Measurements from ENCODE around the gene PRR5.
"Not testable (repeated sequence)": the region's sequence is repeated elsewhere in the genome, so short reads cannot be mapped to it uniquely, and the experiment has no call there.

Gene PRR5

DNA sequence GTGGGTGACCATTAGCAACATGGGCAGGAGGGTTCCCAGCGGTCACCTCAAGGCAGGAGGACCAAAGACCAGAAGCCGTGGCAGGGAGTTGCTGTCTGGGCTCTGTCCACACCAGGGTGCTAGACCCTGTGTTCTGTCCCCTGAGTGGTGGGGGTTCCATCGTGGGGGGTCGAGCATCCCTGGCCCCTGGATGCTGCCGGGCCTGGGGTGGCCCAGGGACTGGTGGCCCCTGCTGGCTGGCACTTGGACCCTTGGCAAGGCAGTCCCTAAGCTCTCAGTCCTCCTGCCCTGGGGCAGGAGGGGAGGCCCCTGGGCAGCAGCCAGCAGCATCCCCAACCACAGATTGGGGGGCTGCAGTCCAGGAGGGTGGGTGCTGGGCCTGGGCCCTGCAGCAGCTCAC, 37.0 kb downstream of the PRR5 start:
- TF ChIP-seq CTCF (IDR thresholded peaks at IDR 0.05; ENCODE audit: control insufficient read depth, extremely low read depth, insufficient read depth), result no peak
- no peak for DNase-seq (ENCODE audit: low read depth)
- H3K4me3 ChIP-seq (ENCODE audit: low read depth, low read length), result no peak overlapping the region

- not testable (repeated sequence) for DNase-seq (ENCODE audit: low read depth); H3K4me3 ChIP-seq (ENCODE audit: low read depth, low read length)
These were observed 37.7 kb downstream of the PRR5 start for GRCh38 chr22:44739666-44740065.

DNA sequence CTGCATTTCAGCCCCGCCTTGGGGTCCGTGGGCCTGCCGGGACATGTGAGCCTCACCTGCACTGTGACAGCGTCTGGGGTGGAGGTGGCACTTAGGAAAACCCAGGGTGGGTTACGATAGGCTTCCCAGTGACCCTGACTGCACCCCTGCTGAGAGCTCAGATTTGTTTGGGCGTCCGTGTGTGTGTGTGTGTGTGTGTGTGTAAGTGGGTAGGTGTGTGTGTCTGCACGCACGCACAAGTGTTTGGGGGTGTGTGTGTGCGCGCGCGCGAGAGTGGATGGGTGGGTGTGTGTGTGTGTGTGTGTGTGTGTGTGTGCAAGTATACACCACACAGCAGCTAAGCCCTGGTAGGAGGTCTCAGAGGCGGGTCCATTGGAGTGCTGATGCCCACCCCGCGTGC, 38.3 kb downstream of the PRR5 start:
- no peak for TF ChIP-seq CTCF (IDR thresholded peaks at IDR 0.05; ENCODE audit: control insufficient read depth, extremely low read depth, insufficient read depth)
- no peak for DNase-seq (ENCODE audit: low read depth)
- no peak overlapping the region for H3K4me3 ChIP-seq (ENCODE audit: low read depth, low read length)

- DNase-seq (ENCODE audit: low read depth), result peak; percentile 70
These were observed 39.9 kb downstream of the PRR5 start for GRCh38 chr22:44741929-44742328.

DNA sequence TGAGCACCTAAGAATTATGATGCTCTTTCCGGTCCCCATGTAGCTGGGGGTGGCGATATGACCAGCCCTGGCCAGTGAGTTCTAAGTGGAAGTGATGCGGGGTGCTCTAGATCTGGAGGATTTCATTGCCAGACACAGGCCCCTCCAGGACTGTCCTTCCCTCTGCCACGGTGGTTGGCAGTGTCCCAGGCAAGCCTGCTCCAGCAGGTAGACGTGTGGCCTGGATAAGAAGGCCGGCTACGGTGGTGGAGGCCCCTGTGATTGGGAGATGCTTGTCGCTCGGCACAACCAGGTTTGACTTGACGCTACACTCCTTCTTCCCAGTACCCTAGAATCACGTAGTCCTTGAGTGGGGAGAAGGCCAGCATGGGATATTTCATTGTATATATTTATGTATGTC, 41.2 kb downstream of the PRR5 start:
- DNase-seq (ENCODE audit: low read depth), result no peak
- no peak overlapping the region for H3K4me3 ChIP-seq (ENCODE audit: low read depth, low read length)
- TF ChIP-seq CTCF (IDR thresholded peaks at IDR 0.05; ENCODE audit: control insufficient read depth, extremely low read depth, insufficient read depth), result no peak

More at GRCh38 chr22:44741929-44742328, 39.9 kb downstream of the PRR5 start:
- no peak for TF ChIP-seq CTCF (IDR thresholded peaks at IDR 0.05; ENCODE audit: control insufficient read depth, extremely low read depth, insufficient read depth)
- peak overlapping the region; percentile 13; the same call in 1 of the 2 replicates for H3K4me3 ChIP-seq (ENCODE audit: low read depth, low read length)

DNA sequence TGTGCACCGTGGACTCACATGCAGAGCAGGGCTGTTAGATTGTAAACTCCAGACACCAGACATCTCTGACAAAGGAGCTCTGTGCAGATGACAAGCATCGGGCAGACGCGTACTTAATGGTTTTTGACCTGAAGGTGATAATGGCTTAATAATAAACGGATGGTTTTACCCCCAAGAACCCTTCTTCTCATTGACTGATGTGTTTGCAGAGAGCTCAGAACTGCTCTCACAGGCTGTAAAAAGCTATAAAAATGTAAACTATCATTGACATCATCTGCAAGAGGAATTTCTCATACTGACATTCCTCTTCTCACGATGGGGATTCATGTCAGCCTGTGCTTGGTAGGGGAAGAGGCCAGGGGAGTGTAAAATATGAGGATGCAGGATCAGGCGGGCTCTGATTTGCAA, 41.8 kb downstream of the PRR5 start:
- no peak for TF ChIP-seq CTCF (IDR thresholded peaks at IDR 0.05; ENCODE audit: control insufficient read depth, extremely low read depth, insufficient read depth)
- no peak for DNase-seq (ENCODE audit: low read depth)
- no peak overlapping the region for H3K4me3 ChIP-seq (ENCODE audit: low read depth, low read length)

- no peak for TF ChIP-seq CTCF (IDR thresholded peaks at IDR 0.05; ENCODE audit: control insufficient read depth, extremely low read depth, insufficient read depth)
- DNase-seq (ENCODE audit: low read depth), result no peak
- H3K4me3 ChIP-seq (ENCODE audit: low read depth, low read length), result no peak overlapping the region
These were observed 44.1 kb downstream of the PRR5 start for GRCh38 chr22:44745853-44746789.

DNA sequence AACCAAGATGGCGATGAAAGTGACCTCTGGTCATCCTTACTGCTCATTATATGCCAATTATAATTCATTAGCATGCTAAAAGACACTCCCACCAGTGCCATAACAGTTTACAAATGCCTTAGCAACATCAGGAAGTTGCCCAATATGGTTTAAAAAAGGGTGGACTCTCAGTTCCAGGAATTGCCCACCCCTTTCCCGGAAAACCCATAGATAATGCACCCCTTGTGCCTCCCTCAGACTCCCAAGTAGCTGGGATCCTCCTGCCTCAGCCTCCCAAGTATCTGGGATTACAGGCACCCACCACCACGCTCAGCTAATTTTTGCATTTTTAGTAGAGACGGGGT, 45.8 kb downstream of the PRR5 start:
- DNase-seq (ENCODE audit: low read depth); H3K4me3 ChIP-seq (ENCODE audit: low read depth, low read length): not testable (repeated sequence)

Measured in LNCaP clone FGC (cell line).